Measurements from ENCODE around the gene FSHR. TPM values are rescaled to one million over a fixed set of nuclear protein-coding genes. Genes with fewer than 3 reads are reported as not detected.

Gene FSHR
- total RNA-seq, 2 donors from 2014 or later: not detected

DNA sequence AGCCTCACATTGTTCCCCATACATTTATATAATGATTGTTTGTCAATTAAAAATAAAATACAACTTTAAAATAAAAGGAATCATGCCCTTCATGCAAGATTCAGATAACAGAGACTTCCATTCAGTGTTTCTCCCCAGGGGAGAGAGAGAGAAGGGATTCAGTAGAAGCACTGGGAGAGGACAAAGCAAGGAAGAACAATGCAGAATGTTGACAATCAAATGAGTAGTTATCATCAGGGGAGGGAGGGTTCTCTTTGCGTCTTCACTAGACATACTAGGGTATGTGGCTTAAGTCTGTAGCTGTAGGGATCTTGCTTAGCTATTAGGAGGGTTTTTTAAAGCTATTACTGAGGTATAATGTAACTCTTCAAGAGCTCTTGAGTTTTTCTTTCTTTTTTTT, 30.7 kb downstream of the FSHR start:
- no peak for ATAC-seq
- DNase-seq: no peak
- intact Hi-C loops (cut with DNase I, micrococcal nuclease): no loop called here

DNA sequence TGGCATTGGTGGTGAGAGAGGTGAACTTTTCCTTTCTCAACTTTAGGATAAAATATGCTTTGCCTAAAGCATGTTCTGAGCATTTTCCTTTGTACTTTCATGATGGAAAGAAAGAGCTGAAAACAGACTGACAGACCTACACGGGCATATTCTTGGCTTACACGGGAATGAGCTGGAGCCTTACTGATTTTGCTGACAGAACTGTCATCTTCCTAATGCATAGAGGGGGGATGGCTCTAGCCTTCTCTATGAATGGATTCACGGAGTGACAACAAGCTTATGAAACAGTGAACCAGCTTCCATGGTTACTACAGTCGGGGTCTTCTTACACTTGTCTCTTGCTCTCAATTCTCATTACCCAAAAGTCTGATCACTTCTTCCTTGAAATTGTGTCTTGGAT, 32.2 kb downstream of the FSHR start:
- intact Hi-C loops (cut with DNase I, micrococcal nuclease): no loop called here
- ATAC-seq (no peak), DNase-seq (no peak)

DNA sequence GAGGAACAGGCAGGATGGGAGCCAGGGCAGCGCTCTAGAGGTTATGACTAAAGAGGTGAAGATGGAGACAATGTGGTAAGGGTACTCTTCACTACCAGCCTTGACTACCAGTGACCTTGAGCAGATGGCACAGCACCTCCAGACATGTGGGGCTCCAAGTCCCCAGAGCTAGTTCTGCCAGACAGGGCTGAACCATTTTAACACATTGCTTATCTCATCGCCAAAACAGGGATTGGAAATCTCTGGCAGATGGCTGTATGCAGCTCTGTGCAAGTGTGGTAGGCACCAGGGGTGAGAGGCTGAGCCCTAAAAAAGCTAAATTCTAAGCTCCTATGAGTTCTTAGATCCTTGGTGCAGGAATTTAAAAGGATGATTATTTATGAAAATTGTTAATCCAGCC, 41.3 kb downstream of the FSHR start:
- DNase-seq: no peak
- no peak for ATAC-seq
- intact Hi-C loops (cut with DNase I, micrococcal nuclease): no loop called here

DNA sequence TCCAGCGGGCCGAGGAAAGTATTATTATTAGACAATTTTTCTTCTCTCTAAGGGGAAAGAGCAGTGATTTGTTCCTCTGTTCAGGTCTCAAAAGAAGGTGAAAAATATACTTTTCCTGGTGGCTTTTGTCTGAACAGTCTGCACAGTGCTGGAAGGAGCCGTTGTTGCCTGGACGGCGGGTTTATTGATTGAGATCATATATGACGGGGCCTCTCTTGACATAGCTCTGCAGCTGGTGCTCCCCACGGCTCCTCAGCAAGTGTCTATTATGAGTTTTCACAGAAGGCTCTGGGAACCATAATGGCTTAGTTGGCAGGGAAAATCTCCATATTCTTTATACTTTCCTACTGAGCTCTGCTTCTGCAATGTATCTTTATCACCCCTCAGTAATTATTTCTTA, 42.9 kb downstream of the FSHR start:
- intact Hi-C loops (cut with DNase I, micrococcal nuclease): no loop called here
- no peak for DNase-seq
- ATAC-seq: no peak

DNA sequence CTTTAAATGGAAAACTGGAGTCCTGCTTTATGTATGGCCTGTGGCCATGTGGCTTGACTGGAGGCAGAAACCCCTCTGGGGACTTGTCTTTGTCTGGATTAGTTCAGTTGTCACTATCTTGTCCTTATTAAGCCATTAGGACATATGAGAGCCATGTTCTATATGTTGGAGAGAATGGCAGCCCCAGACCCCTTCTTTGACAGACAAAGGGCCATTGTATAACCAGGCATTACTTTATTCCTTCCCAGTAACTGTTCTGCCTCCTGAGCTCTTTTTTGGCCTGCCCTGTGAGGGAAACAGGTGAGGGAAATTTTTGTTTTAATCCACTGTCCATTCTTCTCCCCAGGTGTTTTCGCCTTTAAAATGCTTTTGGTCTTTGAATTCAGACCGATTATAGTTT, 43.3 kb downstream of the FSHR start:
- DNase-seq (no peak), ATAC-seq (no peak)
- intact Hi-C loops (cut with DNase I, micrococcal nuclease): no loop called here

DNA sequence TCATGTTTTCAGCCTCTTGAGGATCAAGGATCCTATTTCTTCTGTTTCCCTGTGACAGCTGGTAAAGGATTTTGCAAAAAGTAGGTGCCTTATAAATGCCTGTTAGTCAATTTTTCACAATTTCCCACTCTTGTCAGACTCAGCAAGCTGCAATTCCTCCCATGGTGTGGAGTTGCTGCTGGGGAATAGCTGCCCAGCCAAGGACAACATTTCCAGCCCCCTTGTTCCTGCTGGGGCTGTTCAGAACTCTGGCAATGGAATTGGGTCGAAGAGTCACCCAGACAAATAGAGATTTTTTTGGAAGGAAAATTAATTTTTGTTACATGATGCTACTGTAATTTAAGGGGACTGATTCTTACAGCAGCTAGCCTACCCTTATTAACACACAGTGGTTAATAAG, 43.7 kb downstream of the FSHR start:
- no peak for DNase-seq
- ATAC-seq: no peak
- intact Hi-C loops (cut with DNase I, micrococcal nuclease): no loop called here

DNA sequence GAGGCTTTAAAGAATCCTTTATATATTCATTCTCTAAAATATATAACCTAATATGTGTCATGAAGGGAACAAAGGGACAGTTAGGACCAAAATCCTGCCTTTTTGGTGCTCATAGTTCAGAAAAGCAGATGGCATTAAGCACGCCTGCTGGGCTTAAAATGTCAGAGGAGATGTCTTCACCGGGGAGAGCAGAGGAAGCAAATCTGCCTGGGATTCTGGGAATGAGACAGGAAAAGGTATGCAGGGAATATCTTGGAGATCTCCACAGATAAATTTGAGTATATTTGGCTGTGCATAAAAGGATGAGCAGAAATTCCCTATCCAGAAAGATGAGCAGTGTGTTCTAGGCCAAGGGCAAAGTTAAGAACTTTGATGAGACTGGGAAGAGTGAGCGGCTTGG, 45.5 kb downstream of the FSHR start:
- intact Hi-C loops (cut with DNase I, micrococcal nuclease): no loop called here
- no peak for ATAC-seq
- DNase-seq: no peak

DNA sequence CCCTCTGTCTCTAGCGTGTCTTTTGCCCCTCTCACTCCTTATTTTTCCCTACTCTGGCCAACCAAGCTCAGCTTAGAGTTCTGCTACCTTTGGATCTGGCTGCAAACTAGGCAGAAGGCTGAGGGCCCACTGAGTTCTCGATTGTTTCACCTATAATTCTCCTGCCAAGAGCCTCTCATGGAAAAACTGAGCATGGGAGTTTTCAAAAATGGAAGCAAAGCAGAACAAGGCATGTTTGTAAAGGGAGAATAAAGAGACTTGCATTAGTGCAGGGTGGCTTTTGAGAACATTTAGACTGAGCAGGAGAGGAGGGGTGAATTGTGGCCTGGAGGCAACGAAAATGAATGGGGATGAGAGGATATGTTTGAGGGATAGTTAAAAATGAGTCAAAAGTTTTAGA, 45.9 kb downstream of the FSHR start:
- no peak for DNase-seq

DNA sequence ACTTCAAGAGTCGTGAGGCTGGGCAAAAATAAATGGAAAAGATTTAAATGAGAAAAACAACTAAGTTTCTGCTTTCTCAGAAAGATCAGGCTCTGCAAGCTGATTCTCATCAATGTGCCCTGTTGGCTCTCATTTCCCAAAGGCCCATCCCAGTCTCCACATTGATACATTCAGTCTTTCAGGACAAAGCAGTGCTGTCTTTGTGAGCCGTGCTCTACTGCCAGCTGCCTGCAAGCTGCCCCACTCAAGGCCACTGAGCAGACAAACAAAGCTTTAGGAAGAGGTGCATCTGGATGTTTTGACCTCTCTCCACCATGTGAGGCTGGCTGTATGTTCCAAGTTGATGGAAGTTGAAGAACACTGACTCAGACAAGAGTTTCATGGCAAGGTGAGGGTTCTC, 48.8 kb downstream of the FSHR start:
- no peak for DNase-seq
- intact Hi-C loops (cut with DNase I, micrococcal nuclease): no loop called here
- no peak for ATAC-seq

More for the DNA sequence above, 45.9 kb downstream of the FSHR start:
- ATAC-seq: no peak
- intact Hi-C loops (cut with DNase I, micrococcal nuclease): no loop called here

DNA sequence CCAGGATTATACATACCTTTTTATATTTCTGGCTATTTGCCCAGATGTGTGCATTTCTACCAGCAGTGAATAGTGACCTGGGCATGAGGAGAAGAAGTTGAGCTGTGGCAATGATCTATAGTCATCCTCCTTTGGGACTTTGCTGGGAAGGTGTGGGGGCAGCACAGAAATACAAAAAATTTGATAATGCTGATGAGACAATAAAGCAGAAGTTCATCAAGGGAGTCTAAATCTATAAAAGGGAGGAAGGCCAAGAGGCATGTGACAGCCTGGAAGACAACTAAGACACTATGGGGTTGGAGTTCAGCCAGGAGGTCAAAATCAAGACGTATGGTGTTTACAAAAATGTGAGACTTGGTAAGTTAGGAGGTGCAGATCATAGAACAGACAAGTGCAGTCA, 52.2 kb downstream of the FSHR start:
- intact Hi-C loops (cut with DNase I, micrococcal nuclease): no loop called here
- no peak for ATAC-seq

DNA sequence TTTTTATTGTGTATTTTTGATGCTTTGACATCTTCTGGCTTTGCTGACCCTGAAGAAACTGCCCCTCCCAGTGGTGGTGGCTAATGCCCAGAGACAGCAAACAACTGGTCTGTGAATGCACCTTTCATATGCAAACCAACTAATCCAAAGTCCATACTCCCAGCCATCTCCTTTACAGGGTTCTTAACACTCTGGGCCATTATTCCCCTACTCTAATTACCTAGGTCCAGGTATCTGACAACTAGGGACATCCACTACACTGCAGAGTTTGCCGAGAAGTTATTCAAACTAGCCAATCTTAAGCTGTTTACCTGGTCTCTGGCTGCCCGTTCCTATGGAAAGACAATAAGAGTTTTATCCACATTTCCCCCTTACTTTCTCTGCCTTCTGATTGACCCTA, 73.6 kb downstream of the FSHR start:
- no peak for ATAC-seq
- intact Hi-C loops (cut with DNase I, micrococcal nuclease): no loop called here
- DNase-seq: no peak

More for the DNA sequence above, 52.2 kb downstream of the FSHR start:
- no peak for DNase-seq

DNA sequence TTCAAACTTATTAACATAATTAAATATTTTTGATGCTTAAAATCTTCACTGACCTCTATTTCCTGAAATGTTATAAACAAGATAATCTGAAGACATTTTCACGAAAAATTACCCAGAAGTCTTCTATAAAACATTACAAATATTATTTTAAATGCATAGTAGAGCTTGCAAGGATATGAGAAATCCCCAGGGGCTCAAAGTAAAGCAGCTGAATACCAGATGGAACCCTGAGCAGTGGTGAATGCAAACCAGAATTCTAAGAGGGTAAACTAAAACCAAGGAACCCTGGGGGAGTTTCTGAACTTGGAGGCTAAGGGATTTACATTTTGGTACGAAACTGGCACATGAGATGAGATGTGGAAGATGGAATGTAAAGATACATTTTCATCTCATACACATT, 83.6 kb downstream of the FSHR start:
- DNase-seq: no peak
- intact Hi-C loops (cut with DNase I, micrococcal nuclease): no loop called here
- no peak for ATAC-seq

DNA sequence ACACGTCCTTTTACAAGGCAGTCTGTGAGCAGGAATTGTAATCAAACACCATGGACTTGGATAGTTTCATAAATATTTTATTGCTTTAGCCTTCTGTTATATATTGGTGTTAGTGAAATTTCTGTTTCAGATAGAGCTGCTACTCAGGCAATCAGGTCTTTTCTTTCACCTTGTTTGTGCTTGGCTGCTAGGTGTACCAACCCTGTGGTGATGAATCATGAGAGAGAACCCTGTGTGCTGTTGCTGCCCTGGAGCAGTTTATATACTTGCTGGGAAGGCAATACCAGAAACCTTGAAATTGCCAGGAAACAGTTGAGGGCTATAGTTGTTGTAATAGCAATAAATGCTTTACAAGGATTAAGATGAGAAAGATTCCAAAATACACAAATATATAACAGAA, 84.5 kb downstream of the FSHR start:
- intact Hi-C loops (cut with DNase I, micrococcal nuclease): no loop called here
- DNase-seq (no peak), ATAC-seq (no peak)

DNA sequence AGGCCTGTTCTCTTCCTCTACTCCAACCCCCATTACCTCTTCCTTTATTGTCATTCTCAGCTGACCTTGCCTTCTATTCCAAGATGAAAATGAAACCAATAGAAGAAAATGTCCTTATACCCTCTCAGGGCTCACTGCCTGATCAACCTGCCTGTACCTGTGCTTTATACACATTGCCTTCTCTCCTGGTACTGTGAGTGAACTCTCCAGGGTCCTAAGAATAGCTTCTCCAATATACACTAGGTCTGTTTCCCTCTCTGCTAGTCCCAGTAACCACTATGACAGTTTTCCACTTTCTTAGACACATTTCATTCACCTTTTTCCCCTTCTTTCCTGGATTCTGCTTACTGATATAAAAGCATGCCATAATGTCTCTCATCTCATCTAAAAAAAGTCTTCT, 85.7 kb downstream of the FSHR start:
- intact Hi-C loops (cut with DNase I, micrococcal nuclease): no loop called here
- DNase-seq (no peak), ATAC-seq (no peak)

DNA sequence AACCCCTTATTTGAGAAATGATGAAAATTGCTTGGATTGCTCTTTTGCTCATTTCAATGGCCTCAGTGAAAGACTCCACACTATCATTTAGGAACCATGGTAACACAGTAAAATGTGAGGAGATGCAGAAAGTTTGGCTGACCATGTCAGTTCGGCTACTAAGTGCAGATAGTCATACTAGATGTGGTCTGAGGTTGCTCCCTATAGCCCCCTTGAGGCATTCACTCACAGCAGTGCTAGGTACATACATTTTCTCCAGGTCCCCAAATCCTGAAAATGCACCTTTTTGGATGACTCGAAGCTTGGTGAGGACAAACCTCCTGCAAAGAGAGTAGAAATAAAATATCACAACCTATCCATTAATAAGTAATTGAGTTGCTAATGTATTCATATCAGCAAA, 86.3 kb downstream of the FSHR start:
- DNase-seq (no peak), ATAC-seq (no peak)
- intact Hi-C loops (cut with DNase I, micrococcal nuclease): no loop called here

DNA sequence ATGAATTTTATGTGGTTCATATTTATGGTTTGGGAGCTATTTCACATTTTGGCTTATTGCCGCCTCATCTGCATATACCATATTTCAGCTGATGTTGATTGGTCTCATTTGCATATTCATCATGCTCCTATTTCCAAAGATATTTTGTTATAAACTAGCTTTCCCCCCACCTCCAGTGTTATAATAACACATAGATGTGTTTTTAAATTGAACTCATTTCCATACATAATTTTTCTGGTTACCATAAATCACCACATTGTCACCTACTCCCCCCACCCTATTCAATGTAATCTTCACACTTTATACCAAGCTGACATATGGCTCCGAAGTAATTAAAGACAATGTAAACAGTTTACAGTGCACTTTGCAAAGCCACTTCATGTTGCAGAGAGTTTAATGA, 101.2 kb downstream of the FSHR start:
- ATAC-seq (no peak), DNase-seq (no peak)
- intact Hi-C loops (cut with DNase I, micrococcal nuclease): no loop called here

DNA sequence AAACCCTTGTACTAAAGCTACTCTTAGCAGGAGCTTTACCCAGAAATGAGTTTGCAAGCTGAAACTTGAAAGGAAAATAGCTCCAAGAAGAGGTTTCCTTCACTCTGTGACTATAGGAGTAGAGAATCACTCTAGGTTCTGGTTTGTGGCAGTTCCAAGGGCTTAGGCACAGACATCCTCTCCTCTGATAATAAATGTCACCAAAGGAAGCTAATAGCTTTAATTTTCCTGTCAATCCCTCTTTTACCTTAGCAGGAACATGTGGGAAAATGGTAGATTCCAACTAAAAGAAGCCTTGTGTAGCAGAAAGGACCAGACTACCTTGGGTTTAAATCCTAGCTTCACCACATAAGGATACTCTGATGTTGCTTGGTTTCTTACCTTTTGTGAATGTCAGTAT, 104.0 kb downstream of the FSHR start:
- intact Hi-C loops (cut with DNase I, micrococcal nuclease): no loop called here
- no peak for ATAC-seq
- no peak for DNase-seq

DNA sequence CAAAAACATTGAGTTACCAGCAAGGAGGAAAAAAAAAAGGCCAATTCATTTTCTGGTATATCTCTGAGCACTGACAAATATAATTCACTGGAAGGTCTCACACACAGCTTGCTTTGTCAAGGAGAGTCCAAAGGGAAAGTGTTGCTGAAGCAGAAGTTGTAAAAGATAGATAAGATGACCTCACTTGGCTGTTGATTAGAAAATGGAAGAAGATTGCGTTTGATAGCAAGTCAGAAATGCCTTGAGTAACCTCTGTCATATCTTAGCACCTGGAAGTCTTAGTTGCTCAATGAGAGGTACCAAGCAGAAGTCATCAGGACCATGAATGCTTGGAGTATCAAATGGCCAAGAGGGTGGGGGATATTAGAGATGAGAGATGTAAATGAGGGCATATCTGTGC, 105.2 kb downstream of the FSHR start:
- intact Hi-C loops (cut with DNase I, micrococcal nuclease): no loop called here
- DNase-seq: no peak

DNA sequence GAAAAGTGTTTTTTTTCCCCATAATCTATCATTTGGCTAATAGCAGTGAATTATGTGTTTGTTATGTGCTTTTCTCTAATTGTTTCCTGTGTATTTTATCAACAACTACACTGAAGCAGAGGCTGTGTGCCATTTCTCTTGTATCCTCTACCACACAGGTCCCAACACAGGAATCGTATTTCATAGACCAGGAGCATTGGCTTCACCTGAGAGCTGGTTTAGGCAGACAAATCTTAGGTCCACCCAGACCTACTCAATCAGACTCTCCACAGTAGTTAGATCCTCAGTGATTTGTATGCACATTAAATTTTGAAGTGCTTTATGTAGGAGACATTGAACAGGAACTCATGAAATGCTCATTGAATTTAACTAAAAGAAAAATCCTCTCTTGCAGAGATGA, 109.2 kb downstream of the FSHR start:
- ATAC-seq (no peak), DNase-seq (no peak)
- intact Hi-C loops (cut with DNase I, micrococcal nuclease): no loop called here

More for the DNA sequence above, 105.2 kb downstream of the FSHR start:
- ATAC-seq: no peak

DNA sequence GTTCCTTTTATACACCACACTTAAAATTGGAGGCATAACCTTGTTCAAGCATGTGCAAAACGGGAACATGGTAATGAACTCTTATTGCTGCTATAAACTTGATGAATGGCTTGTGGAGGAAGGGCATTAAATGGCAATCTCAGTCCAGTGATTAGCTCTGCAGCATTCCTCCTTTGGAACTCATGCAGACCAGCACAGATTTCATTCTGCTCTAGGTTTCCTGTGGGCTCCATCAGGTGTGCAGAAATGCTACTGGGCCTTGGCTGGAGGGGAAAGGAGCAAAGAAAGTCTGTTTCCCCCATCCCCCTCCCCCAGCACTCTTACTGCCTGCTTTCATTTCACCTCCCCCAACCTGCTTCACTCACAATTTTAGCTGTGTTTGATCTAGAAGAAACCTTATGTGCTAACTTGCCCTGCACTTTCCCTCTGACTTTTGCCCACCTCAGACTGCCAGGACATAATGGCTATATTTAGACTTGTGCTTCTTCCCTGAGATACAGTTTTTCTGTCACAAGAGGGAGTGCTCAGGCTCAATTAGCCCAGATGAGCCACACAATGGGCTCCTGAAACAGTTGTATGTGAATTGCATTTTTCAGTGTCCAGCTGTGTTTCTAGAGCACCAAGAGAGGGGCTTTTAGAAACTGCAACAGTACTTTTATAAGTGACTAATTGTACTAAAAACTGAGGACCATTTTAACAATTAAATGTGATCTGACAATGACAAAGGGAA, 109.8 kb downstream of the FSHR start:
- DNase-seq: no peak
- intact Hi-C loops (cut with DNase I, micrococcal nuclease): no loop called here
- peak; percentile 90 for ATAC-seq

DNA sequence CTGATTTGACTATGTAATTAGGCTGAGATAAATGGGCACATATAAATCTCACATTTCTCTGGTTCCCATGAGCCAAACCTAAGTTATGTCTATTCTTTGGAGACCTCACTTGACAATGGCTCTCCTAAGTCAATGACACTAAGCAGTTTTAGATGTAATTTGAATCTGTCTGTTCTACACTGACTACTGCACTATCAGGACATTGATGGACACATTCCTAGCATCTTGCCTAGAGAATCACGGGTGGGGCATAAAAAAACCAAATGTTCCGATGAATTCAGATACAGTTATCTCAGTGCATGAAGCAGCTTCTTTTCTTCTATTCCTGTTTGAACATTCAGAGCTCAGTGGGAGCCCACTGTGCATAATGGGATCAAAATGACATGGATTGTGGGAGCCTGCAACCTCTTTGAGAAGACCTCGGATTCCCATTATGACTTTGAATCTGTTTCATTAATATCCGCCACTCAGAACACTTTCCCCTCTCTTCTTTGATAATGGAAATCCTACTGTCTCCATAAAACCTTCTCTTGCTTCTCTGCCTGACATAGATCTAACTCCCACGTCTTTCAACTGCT, 110.8 kb downstream of the FSHR start:
- DNase-seq (no peak), ATAC-seq (no peak)
- intact Hi-C loops (cut with DNase I, micrococcal nuclease): no loop called here

Measured in left colon (tissue), 2 donors.